Breast epithelium (tissue), 3 donors: ENCODE results near the gene CADM2.

Experiments used
- POLR2A ChIP-seq: fragments of 450-650 bp; IDR thresholded peaks from one replicate; pipeline ENCODE4 v1.6.1; 2016; ENCODE audit warnings: antibody characterized with exemption, mild to moderate bottlenecking, moderate library complexity
- POLR2AphosphoS5 ChIP-seq, 3 donors: sonication (generic); formaldehyde crosslinking; IDR thresholded peaks; one replicate each; pipeline ENCODE4 v1.6.1; 2017; ENCODE audit warnings: antibody characterized with exemption in 3 of 3
- TF ChIP-seq, protein P1 (sequence below), 3 donors: fragments of 450-650 bp; IDR thresholded peaks; one replicate each; pipeline ENCODE4 v1.5.1; 2016 to 2017; ENCODE audit warnings: antibody characterized with exemption in 3 of 3, mild to moderate bottlenecking in 3 of 3, moderate library complexity in 3 of 3

DNA sequence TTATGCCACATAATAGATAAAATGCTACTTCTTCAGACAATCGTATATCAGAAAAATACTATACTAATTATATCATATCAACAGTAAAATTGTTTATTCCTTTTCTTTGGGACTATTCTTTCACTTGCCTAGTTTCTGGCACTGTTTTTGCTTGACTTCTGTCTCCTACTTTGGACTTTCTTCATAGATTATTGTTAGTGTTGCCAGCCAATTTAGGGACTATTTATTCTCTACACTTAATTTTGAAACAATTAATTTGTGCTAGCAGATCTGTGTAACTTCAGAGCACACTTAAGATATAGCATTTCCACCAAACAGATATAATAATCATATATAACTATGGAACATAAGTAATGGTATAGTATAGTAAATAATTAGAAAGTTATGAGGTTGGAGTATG lies 305.6 kb downstream of the CADM2 start:
- TF ChIP-seq, protein P1, sequence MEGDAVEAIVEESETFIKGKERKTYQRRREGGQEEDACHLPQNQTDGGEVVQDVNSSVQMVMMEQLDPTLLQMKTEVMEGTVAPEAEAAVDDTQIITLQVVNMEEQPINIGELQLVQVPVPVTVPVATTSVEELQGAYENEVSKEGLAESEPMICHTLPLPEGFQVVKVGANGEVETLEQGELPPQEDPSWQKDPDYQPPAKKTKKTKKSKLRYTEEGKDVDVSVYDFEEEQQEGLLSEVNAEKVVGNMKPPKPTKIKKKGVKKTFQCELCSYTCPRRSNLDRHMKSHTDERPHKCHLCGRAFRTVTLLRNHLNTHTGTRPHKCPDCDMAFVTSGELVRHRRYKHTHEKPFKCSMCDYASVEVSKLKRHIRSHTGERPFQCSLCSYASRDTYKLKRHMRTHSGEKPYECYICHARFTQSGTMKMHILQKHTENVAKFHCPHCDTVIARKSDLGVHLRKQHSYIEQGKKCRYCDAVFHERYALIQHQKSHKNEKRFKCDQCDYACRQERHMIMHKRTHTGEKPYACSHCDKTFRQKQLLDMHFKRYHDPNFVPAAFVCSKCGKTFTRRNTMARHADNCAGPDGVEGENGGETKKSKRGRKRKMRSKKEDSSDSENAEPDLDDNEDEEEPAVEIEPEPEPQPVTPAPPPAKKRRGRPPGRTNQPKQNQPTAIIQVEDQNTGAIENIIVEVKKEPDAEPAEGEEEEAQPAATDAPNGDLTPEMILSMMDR (IDR thresholded peaks at IDR 0.05) = no peak
- TF ChIP-seq POLR2AphosphoS5 (IDR thresholded peaks at IDR 0.05) = no peak
- no peak for TF ChIP-seq POLR2A
